Measurements from ENCODE around the gene ZNF823.
"Not testable (repeated sequence)": the region's sequence is repeated elsewhere in the genome, so short reads cannot be mapped to it uniquely, and the experiment has no call there.

The ZNF823 gene

DNA sequence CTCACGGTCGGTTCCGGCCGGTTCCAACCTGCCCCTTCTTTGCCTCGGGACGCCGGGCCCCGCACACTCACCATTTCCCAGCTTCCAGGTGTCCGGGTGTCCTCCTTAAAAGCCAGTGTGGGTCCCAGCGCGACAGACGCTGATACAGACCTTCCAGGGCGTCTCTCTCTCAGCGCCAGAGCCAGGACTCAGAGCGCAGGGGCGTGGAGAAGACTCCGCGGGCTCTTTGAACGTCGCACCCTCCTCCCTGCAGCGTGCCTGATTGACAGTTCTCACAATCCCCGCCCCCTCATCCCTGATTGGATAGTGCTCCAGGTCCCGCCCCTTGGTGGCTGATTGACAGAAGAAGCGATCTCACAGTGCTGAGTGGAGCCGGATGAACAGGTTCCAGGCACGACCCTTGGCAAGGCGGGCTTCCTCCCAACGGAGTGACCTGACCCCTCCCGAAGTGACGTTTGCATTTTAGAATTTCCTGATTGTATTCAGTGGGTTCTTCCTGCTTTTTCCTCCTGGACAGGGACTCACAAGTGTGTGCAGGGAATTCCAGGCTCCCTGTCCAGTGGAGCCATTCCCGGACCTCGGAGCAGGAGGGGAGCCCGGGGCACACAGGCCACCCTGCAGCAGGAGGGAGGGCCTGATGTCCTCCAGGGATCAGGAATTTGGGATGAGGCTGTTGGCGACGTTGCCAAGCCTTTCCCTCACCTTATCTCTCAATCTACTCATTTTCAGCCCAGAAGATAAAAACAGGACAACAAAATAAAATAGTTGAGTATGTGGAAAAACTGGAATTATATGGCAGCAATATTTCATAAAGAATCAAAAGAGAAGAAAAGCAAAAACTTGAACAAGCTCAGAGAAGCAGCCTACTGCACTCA lies at the start of gene ZNF823:
ZNF823 (minus strand) TSS at position 201 of the 875 bp plus-strand sequence; CDS start at position 74, 127 bp downstream.
- DNase-seq: peak; percentile 99

DNA sequence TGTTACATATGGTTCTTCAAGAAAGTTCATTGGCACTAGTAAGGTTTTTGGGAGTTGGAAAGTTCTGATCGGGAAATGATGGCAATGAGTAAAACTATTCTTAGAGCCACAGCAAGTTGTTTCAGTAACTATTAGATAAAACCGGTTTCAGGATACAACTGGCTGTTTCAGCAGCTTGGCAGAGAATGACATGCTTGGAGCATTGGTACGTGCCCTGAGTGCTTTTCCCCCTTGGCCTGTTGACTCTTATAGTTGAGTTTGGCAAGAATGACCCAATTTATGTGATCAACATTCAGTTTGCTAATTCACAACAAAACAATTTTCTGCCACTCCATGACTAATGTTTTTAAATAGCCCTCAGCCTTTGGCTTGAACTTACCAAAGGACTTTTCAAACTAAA lies 48.8 kb upstream of the ZNF823 start:
- DNase-seq: no peak

DNA sequence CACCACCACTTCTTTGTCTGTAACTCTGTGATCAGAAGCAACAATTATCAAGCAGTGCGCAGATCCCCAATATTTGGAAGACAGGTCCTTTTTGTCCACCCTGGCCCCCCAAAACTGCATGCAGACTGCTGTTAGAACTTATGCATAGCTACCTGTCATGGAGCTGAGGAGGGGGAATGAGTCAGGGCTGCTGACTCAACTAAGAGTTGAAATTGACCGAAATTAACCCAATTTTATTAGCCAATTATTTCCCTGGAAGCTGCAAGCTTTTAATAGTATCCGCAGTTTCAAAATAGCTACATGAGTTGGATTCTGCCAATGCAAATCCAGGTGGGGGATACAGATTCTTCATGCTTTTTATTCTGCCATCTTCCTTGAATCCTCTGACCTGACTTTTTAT lies 45.6 kb upstream of the ZNF823 start:
- no peak for DNase-seq

DNA sequence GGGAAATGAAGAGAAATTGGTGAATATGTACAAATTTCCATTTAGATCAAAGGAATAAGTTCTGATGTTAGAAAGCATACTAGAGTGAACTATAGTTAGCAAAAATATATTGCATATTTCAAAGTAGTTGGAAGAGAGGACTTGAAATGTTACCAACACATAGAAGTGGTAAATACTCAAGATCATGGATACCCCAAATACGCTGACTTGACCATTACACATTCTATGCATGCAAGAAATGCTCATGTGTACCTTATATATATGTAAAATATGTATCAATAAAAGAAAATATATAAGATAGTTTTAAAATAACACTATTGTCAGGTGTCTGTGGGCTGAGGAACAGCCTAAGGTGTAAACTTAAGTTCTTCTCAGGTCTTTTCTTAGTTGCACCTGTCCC lies 45.0 kb upstream of the ZNF823 start:
- DNase-seq: no peak

DNA sequence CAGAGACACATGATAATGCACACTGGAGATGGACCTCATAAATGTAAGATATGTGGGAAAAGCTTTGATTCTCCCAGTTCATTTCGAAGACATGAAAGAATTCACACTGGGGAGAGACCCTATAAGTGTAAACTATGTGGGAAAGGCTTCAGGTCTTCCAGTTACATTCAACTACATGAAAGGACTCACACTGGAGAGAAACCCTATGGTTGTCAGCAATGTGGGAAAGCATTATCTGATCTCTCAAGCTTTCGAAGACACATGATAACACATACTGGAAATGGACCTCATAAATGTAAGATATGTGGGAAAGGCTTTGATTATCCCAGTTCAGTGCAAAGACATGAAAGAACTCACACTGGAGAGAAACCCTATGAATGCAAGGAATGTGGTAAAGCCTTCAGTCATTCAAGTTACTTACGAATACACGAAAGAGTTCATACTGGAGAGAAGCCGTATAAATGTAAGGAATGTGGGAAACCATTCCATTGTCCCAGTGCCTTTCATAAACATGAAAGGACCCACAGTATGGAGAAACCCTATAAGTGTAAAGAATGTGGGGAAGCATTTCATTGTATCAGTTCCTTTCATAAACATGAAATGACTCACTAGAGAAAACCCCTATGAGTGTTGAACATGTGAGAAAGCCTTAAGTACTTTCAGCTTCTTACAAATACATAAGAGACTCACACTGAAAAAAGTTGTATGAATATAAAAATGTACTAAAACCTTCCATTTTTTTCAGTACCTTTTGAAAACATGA lies 42.7 kb upstream of the ZNF823 start:
- DNase-seq: no peak

DNA sequence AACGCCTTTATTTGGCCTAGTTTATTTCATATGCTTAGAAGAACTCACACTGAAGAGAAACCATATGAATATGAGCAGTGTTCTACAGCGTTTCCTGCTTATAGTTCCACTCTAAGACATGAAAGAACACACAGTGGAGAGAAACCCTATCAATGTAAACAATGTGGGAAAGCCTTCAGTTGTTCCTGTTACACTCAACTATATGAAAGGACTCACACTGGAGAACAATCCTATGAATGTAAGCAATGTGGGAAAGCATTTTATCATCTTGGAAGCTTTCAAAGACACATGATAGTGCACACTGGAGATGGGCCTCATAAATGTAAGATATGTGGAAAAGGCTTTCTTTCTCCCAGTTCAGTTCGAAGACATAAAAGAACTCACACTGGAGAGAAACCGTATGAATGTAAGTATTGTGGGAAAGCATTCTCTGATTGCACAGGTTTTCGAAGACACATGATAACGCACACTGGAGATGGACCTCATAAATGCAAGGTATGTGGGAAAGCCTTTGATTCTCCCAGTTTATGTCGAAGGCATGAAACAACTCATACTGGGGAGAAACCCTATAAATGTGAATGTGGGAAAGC lies 41.8 kb upstream of the ZNF823 start:
- DNase-seq: no peak

DNA sequence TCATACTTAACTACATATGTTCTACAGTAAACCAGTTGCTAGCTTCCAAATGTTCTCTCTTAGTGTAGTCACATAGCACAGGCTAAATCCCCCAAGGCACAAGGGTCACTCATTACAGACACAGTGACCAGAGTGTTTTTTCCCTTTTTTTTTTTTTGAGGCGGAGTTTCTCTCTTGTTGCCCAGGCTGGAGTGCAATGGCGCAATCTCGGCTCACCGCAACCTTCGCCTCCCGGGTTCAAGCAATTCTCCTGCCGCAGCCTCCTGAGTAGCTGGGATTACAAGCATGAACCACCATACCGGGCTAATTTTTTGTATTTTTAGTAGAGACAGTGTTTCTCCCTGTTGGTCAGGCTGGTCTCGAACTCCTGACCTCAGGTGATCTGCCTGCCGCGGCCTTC lies 37.9 kb upstream of the ZNF823 start:
- not testable (repeated sequence) for DNase-seq

DNA sequence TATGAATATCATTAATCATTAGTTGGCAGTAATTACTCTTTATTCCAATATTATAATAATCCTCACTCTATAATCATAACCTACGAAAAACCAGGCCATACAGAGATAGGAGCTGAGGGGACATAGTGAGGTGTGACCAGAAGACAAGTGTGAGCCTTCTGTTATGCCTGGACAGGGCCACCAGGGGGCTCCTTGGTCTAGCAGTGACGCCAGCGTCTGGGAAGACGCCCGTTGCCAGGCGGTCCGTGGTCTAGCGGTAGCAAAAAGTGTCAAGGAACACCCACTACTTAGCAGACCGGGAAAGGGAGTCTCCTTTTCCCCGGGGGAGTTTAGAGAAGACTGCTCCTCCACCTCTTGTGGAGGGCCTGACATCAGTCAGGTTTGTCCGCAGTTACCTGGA lies 32.8 kb upstream of the ZNF823 start:
- not testable (repeated sequence) for DNase-seq

DNA sequence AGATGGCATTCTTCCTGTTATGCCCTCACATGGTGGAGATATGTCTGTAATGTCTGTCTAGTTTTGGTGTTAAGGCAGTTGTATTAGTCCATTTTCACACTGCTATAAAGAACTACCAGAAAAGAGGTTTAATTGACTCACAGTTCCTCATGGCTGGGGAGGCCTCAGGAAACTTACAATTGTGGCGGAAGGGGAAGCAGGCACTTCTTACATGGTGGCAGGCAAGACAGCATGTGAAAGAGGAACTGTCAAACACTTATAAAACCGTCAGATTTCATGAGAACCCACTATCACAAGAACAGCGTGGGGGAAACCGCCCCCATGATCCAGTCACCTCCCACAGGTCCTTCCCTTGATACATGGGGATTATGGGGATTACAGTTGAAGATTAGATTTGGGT lies 31.2 kb upstream of the ZNF823 start:
- no peak for DNase-seq

DNA sequence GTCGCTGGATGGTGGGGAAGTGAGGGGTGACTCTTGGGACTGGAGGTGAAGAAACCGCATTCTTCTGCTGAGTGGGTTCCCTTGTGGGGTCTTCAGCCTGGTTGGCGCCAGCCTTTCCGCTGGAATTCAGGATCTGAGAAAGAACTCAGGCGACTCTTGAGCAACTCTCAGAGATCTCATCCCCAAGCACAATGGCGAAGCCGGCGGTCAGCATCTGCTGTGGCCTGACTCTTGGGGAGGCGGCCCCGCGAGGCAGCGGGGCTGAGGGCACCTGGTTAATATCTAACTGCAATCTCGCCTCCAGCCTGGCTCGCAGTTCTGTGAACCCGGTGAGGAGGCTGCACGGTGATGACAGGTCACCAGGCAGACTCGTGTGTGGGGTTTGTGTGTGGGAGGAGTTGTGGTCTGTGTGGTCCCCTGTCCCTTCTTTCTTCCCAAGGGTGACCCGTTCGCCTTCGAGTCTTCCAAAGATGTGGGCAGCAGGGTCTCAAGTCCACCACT lies 28.9 kb upstream of the ZNF823 start:
- peak; percentile 69 for DNase-seq

DNA sequence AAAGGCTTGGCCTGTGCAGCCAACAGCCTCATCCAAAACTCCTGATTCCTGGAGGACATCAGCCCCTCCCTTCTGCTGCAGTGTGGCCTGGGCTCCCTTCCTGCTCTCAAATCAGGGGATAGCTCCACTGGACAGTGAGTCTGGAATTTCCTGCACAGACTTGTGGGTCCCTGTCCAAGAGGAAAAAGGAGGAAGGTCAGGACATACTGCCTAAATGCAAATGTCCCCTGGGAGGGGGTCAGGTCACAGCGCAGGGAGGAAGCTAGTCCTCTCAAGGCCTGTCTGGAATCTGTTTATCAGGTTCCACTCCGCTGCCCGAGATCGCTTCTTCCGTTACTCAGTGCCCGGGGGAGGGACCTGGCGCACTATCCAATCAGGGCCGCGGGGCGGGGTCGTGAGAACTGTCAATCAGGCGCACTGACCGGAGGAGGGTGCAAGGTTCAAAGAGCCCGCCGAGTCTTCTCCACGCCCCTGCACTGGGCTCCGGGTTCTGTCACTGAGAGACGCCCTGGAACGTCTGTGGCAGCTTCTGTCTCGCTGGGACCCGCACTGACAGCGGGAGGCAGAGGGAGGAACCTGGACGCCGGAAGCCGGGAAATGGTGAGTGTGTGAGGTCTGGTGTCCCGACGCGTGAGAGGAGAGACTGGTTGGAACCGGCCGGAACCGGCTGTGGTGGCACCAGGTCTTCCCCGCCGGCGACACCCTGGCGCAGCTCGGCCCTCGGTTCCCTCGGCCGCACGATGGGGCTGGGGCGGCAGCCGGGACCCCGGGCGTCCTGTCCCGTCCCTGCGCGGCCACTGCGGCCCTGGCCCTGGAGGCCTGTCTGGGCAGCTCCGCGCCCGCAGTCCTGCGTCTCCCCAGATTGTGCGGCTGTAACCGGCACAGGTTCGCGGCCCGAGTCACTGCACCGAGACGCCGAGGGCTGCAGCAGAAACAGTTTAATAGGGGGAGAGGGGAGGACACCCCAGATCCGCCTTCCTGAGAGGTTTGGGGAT lies 28.1 kb upstream of the ZNF823 start, which contains the start of gene ZNF441:
ZNF441 (plus strand) TSS at position 404 of the 995 bp plus-strand sequence; CDS start at position 598, 194 bp downstream.
- DNase-seq: peak; percentile 99

DNA sequence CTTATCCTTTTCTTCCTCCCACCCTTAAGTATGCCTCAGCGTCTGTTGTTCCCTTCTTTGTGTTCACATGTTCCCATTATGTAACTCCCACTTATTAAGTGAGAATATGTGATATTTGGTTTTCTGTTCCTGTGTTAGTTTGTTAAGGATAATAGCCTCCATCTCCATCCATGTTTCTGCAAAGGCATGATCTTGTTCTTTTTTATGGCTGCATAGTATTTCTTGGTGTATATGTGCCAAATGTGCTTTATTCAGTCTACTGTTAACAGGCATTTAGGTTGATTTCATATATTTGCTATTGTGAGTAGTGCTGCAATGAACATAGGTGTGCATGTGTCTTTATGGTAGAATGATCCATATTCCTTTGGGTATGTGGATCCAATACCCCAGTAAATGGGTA lies 24.9 kb upstream of the ZNF823 start:
- DNase-seq: no peak

DNA sequence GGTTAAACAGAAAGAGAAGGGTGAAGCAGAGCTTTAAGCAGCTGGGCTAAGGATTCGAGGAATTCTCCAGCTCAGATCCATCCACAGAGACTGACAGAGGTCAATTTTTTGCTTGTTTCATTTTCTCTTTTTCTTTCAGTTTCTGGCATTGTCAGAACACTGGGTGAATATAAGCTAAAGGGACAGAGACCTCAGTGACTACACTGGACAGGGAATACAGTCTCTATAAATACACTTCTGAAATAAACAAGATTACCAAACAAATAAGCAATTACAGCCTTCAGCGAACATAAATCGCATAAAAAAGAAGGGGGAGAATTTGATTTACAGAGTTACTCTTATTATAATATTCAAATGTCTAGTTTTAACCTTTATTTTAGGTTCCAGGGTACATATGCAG lies 24.4 kb upstream of the ZNF823 start:
- DNase-seq: no peak

DNA sequence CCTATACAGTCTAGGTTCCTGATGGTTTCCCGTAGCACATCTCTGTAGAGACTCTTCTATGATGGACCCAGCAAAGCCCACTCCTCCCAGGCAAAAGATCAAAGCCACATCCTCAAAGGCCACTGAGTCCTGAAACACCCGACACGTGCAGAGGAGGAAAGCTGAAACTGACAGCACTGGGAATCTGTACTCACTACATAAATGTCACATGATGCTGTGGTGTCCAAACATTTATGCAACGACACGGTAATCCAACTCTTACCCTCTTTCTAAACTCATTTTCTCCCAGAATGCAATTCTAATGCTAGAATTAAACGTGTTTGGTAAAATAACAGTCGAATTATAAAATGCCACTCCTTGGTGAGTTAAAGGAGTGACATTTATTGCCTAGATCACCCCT lies 21.1 kb upstream of the ZNF823 start:
- no peak for DNase-seq

DNA sequence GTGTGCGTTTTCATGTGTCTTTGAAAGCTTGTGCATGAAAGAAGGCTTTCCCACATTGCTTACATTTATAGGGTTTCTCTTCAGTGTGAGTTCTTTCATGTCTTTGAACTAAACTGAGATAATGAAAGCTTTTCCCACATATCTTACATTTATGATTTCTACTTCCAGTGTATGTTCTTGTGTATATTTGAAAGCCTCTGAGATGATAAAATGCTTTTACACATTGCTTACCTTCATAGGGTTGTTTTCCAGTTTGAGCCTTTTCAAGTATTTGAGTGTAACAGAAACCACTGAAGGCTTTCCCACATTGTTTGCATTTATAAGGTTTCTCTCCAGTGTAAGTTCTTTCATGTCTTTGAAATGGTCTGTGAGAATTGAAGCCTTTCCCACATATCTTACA lies 18.2 kb upstream of the ZNF823 start:
- DNase-seq: no peak

DNA sequence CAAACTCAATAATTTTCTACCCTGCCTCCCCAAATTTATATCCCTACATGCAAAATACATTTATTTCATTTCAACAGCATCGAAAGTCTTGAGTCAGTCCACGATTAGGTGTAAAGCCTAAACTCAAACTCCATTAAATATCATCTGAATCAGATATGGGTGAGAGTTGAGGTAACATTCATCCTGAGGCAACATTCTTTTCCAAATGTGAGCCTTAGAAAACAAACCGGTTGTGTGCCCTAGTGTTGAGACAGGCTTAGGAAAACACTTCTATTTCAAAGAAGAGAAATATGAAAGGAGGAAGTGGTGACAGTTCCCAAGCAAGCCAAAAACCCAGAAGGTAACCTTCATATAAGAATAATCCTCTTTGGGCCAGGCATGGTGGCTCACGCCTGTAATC lies 15.9 kb upstream of the ZNF823 start:
- DNase-seq: no peak

DNA sequence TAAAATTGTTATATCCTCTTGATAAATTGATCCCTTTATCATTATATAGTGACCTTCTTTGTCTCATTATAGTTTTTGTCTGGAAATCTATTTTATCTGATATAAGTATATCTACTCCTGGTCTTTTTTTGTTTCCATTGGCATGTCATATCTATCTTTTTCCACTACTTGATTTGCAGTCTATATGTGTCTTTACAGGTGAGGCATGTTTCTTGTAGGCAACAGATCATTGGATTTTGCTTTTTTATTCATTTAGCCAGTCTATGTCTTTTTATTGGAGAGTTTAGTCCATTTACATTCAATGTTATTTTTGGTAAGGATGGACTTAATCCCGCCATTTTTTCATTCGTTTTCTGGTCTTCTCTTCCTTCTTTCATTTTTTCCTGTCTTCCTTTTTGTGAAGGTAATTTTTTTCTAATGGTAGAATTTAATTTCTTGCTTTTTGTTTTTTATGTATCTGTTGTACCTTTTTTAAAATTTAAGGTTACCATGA lies 13.5 kb upstream of the ZNF823 start:
- DNase-seq: no peak

DNA sequence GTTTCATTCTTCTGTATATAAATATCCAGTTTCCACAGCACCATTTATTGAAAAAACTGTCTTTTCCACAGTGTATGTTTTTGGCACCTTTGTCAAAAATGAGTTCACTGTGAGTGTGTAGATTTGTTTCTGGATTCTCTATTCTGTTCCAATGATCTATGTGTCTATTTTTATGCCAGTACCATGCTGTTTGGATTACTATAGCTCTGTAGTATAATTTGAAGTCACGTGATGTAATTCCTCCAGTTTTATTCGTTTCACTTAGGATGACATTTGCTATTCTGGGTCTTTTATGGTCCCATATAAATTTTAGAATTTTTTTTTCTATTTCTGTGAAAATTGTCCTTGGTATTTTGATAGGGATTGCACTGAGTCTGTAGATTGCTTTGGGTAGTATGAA lies 11.0 kb upstream of the ZNF823 start:
- no peak for DNase-seq

DNA sequence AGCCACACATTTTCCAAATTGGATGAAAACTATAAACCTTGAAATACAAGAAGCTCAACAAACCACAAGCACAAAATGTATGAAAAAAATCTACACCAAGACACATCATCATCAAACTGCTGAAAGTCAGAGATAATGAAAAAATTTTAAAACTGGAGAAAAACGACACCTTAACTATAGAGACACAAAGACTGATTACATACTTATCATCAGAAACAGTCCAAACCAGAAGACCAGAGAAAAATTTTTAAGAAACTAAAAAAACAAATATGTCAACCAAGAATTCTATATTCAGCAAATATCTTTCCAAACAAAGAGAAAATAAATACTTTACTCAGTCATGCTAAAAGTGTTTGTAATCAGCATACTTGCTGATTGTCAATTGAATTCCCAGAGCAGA lies 8.5 kb upstream of the ZNF823 start:
- DNase-seq: no peak

DNA sequence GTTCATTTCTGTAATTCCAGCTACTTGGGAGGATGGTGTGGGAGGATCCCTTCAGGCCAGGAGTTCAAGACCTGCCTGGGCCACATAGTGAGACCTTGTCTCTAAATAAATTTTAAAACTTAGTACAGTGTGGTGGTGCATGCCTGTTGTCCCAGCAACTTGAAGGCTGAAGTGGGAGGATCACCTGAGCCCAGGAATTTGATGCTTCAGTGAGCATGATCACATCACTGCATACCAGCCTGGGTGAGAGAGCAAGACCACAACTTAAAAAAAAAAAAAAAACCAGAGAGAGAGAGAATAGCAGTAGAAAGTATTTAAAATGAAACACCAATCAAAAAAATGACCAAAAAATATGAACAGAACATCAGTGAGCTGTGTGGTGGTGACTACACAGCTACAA lies 7.1 kb upstream of the ZNF823 start:
- DNase-seq: no peak

DNA sequence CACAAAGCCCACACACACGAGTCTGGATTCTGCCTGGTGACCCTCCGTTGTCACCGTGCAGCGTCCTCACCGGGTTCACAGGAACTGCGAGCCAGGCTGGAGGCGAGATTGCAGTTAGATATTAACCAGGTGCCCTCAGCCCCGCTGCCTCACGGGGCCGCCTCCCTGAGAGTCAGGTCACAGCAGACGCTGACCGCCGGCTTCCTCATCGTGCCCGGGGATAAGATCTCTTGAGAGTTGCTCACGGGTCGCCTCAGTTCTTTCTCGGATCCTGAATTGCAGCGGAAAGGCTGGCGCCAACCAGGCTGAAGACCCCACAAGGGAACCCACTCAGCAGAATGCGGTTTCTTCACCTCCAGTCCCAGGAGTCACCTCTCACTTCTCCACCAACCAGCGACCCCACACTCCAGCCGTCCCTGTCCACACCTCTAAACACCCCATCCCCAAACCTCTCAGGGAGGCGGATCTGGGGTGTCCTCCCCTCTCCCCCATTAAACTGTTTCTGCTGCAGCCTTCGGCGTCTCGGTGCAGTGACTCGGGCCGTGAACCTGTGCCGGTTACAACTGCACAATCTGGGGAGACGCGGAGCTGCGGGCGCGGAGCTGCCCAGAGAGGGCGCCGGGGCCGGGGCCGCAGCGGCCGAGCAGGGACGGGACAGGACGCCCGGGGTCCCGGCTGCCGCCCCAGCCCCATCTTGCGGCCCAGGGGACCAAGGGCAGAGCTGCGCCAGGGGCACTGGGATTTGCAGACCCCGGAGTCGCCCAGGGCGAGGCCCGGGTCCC lies 591 bp downstream of the ZNF823 start:
- peak; percentile 70 for DNase-seq

Data from activated CD8-positive, alpha-beta memory T cell treated with anti-CD3 and anti-CD28 coated beads for 24 hours (primary cell).